PC-3 (cell line): ENCODE measurements around the gene ALPG. TPM values are rescaled to one million over a fixed set of nuclear protein-coding genes. Genes with fewer than 3 reads are reported as not detected.

Experiments
- ATAC-seq: fragments of 200-7000 bp; cut with Tn5 transposase; 2 replicates; pipeline ENCODE4 v1.9.1; 2020; ENCODE audit warnings: mild to moderate bottlenecking, moderate library complexity
- BruUV-seq: library from RNA; stranded (reverse); fragments of 400-500 nt; replicated peaks from 2 replicates; lab custom pipeline; 2021; lab: Mats Ljungman, UMichigan
- CTCF ChIA-PET: fragments of 300-600 bp; sonication (Branson Sonifier 250); formaldehyde crosslinking; loops from one replicate; lab custom pipeline; 2022; ENCODE audit warnings: antibody characterized with exemption; lab: Charles Lee
- POLR2A ChIA-PET: fragments of 300-600 bp; sonication (Branson Sonifier 250); formaldehyde crosslinking; loops from one replicate; lab custom pipeline; 2022; ENCODE audit warnings: antibody characterized with exemption; ENCODE audit not compliant: unreplicated experiment; lab: Charles Lee
- DNase-seq: peaks from one replicate; pipeline ENCODE4 v3.0.0-alpha.2; 2015
- H2AFZ ChIP-seq: fragments of 300-600 bp; sonication (generic); 2 replicates; pipeline ENCODE4 v1.6.0; 2016; ENCODE audit warnings: antibody characterized with exemption, low read length
- H3F3A ChIP-seq: fragments of 300-600 bp; sonication (generic); one replicate; pipeline ENCODE4 v1.6.0; 2017; ENCODE audit warnings: antibody characterized with exemption, low read length, control low read depth, mild to moderate bottlenecking; ENCODE audit not compliant: unreplicated experiment
- H3K27ac ChIP-seq: fragments of 300-600 bp; sonication (generic); 2 replicates; pipeline ENCODE4 v1.5.1; 2016; ENCODE audit warnings: mild to moderate bottlenecking, low read length
- H3K27me3 ChIP-seq: fragments of 300-600 bp; sonication (generic); 2 replicates; pipeline ENCODE4 v1.6.1; 2016; ENCODE audit warnings: low read length, mixed read lengths
- H3K36me3 ChIP-seq: fragments of 300-600 bp; sonication (generic); 2 replicates; pipeline ENCODE4 v1.6.1; 2016; ENCODE audit warnings: low read depth, mixed run types, low read length, mixed read lengths
- H3K4me1 ChIP-seq: fragments of 300-600 bp; sonication (generic); 2 replicates; pipeline ENCODE4 v1.5.1; 2016; ENCODE audit warnings: low read length; ENCODE audit not compliant: insufficient read depth
- H3K4me2 ChIP-seq: fragments of 300-600 bp; sonication (generic); 2 replicates; pipeline ENCODE4 v1.6.0; 2016; ENCODE audit warnings: low read length
- H3K4me3 ChIP-seq: fragments of 300-600 bp; sonication (generic); 2 replicates; pipeline ENCODE4 v1.5.1; 2016; ENCODE audit warnings: mild to moderate bottlenecking, low read length, mixed read lengths
- H3K79me2 ChIP-seq: fragments of 300-600 bp; sonication (generic); 2 replicates; pipeline ENCODE4 v1.6.1; 2017; ENCODE audit warnings: low read length, mixed read lengths
- H3K9ac ChIP-seq: fragments of 300-600 bp; sonication (generic); 2 replicates; pipeline ENCODE4 v1.6.0; 2016; ENCODE audit warnings: mild to moderate bottlenecking, low read length
- H3K9me2 ChIP-seq: fragments of 300-600 bp; sonication (generic); replicated peaks from 2 replicates; pipeline ENCODE4 v1.6.1; 2016; ENCODE audit warnings: mixed run types, low read length, mixed read lengths
- H3K9me3 ChIP-seq: fragments of 300-600 bp; sonication (generic); 2 replicates; pipeline ENCODE4 v1.6.1; 2016; ENCODE audit warnings: low read length, mixed read lengths
- H4K20me1 ChIP-seq: fragments of 300-600 bp; sonication (generic); 2 replicates; pipeline ENCODE4 v1.6.1; 2016; ENCODE audit warnings: low read length, mixed read lengths
- EZH2 ChIP-seq: fragments of 300-600 bp; sonication (generic); IDR thresholded peaks from one replicate; pipeline ENCODE4 v1.6.1; 2017; ENCODE audit warnings: antibody characterized with exemption, mild to moderate bottlenecking, low read length; ENCODE audit not compliant: unreplicated experiment
- EZH2phosphoT487 ChIP-seq: fragments of 300-600 bp; sonication (generic); IDR thresholded peaks from 2 replicates; pipeline ENCODE4 v1.6.1; 2018; ENCODE audit warnings: mild to moderate bottlenecking, antibody characterized with exemption, low read length, borderline replicate concordance
- intact Hi-C: fragments of 100-400 bp; cut with micrococcal nuclease; formaldehyde crosslinking; loops from 2 replicates; pipeline ENCODE4 v1.9.0; 2023
- total RNA-seq: library from RNA; depleted of rRNA; stranded (reverse); fragments of >200 nt; gene quantifications from 2 replicates; pipeline ENCODE4 v1.2.3, GENCODE V29; 2014
- TF ChIP-seq, protein P1 (sequence below): fragments of 300-600 bp; sonication (generic); conservative IDR thresholded peaks from 2 replicates; pipeline ENCODE4 v1.5.1; 2017; ENCODE audit warnings: antibody characterized with exemption, low read depth, mild to moderate bottlenecking, low read length

The ALPG gene
- total RNA-seq, 1 experiment from 2014 or later = 0.18 TPM

GRCh38 chr2:232386740-232387450, 19.7 kb upstream of the ALPG start:
- no peaks in the 10 kb centered on the region for H3K9me3 ChIP-seq
- H3K36me3 ChIP-seq = no peaks in the 10 kb centered on the region
- intact Hi-C loops = no loop called here
- DNase-seq (no peak), ATAC-seq (no peak)
- BruUV-seq = no TSS peak
- no peak overlapping the region for H3K4me2 ChIP-seq
- H3K9me2 ChIP-seq = no peaks in the 10 kb centered on the region
- H3K4me3 ChIP-seq = no peak overlapping the region
- no peak for TF ChIP-seq EZH2phosphoT487
- TF ChIP-seq EZH2 = no peak
- TF ChIP-seq, protein P1, sequence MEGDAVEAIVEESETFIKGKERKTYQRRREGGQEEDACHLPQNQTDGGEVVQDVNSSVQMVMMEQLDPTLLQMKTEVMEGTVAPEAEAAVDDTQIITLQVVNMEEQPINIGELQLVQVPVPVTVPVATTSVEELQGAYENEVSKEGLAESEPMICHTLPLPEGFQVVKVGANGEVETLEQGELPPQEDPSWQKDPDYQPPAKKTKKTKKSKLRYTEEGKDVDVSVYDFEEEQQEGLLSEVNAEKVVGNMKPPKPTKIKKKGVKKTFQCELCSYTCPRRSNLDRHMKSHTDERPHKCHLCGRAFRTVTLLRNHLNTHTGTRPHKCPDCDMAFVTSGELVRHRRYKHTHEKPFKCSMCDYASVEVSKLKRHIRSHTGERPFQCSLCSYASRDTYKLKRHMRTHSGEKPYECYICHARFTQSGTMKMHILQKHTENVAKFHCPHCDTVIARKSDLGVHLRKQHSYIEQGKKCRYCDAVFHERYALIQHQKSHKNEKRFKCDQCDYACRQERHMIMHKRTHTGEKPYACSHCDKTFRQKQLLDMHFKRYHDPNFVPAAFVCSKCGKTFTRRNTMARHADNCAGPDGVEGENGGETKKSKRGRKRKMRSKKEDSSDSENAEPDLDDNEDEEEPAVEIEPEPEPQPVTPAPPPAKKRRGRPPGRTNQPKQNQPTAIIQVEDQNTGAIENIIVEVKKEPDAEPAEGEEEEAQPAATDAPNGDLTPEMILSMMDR = no peak
- H3F3A ChIP-seq = no peaks in the 10 kb centered on the region
- no peaks in the 10 kb centered on the region for H3K27me3 ChIP-seq
- POLR2A ChIA-PET = no interaction called here
- H3K27ac ChIP-seq = no peak overlapping the region
- H3K4me1 ChIP-seq = peaks cover 14% of the 10 kb centered on the region; the same call in 1 of the 2 replicates
- CTCF ChIA-PET = no interaction called here
- H3K79me2 ChIP-seq = no peaks in the 10 kb centered on the region
- H4K20me1 ChIP-seq = no peaks in the 10 kb centered on the region
- H3K9ac ChIP-seq = no peak overlapping the region
- no peak overlapping the region for H2AFZ ChIP-seq

GRCh38 chr2:232387451-232388171, 19.0 kb upstream of the ALPG start:
- Histone ChIP-seq H3K9ac (no peak overlapping the region), H3K36me3 (no peaks in the 10 kb centered on the region), H2AFZ (no peak overlapping the region), H3K4me3 (no peak overlapping the region), H4K20me1 (no peaks in the 10 kb centered on the region), H3K27me3 (no peaks in the 10 kb centered on the region), H3K27ac (no peak overlapping the region), H3K4me1 (peaks cover 14% of the 10 kb centered on the region; the same call in 1 of the 2 replicates), H3K79me2 (no peaks in the 10 kb centered on the region), H3K4me2 (no peak overlapping the region), H3K9me2 (no peaks in the 10 kb centered on the region), H3K9me3 (no peaks in the 10 kb centered on the region), H3F3A (no peaks in the 10 kb centered on the region)
- DNase-seq (no peak), ATAC-seq (no peak)
- CTCF ChIA-PET = no interaction called here
- BruUV-seq = no TSS peak
- no peak for TF ChIP-seq EZH2phosphoT487
- TF ChIP-seq, protein P1 = no peak
- TF ChIP-seq EZH2 = no peak
- intact Hi-C loops = no loop called here
- POLR2A ChIA-PET = no interaction called here
